WTC11 (cell line): ENCODE measurements around the gene GNB2. TPM values are rescaled to one million over a fixed set of nuclear protein-coding genes. Genes with fewer than 3 reads are reported as not detected.
A peak's percentile ranks its signal among the peaks of the same experiment; 100 is the strongest.

Source experiments
- ATAC-seq: fragments of 200-7000 bp; cut with Tn5 transposase; 2 replicates; pipeline ENCODE4 v1.10.0; 2021; ENCODE audit warnings: mild to moderate bottlenecking, moderate library complexity
- CTCF ChIA-PET: fragments of 300-600 bp; sonication (Branson Sonifier 250); formaldehyde crosslinking; loops from one replicate; lab custom pipeline; 2021; ENCODE audit warnings: antibody characterized with exemption; lab: Charles Lee
- POLR2A ChIA-PET: fragments of 350-600 bp; sonication (Branson Sonifier 250); formaldehyde crosslinking; loops from one replicate; lab custom pipeline; 2021; ENCODE audit warnings: antibody characterized with exemption; lab: Charles Lee
- DNase-seq: peaks from one replicate; pipeline ENCODE4 v3.0.0; 2021; ENCODE audit warnings: low spot score
- H3K27ac Mint-ChIP-seq: 2 replicates; pipeline ENCODE4 v1.8.0; 2021; ENCODE audit warnings: mixed read lengths
- H3K27me3 Mint-ChIP-seq: 2 replicates; pipeline ENCODE4 v1.8.0; 2021; ENCODE audit warnings: low read depth, mild to moderate bottlenecking, moderate library complexity, mixed read lengths
- H3K36me3 Mint-ChIP-seq: 2 replicates; pipeline ENCODE4 v1.8.0; 2021; ENCODE audit warnings: mixed read lengths
- H3K4me1 Mint-ChIP-seq: 2 replicates; pipeline ENCODE4 v1.8.0; 2022; ENCODE audit warnings: mixed read lengths
- H3K4me3 Mint-ChIP-seq: 2 replicates; pipeline ENCODE4 v1.8.0; 2021; ENCODE audit warnings: mild to moderate bottlenecking, moderate library complexity, mixed read lengths
- H3K9me3 Mint-ChIP-seq: 2 replicates; pipeline ENCODE4 v1.8.0; 2021; ENCODE audit warnings: mixed read lengths
- CREM ChIP-seq: sonication (generic); formaldehyde crosslinking; IDR thresholded peaks from 2 replicates; pipeline ENCODE4 v1.8.1; 2022; ENCODE audit warnings: mild to moderate bottlenecking, missing genetic modification reagents, moderate library complexity
- EMX1 ChIP-seq: fragments of 250-450 bp; sonication (Bioruptor Pico); IDR thresholded peaks from 2 replicates; pipeline ENCODE4 v1.8.0; 2021; ENCODE audit warnings: mild to moderate bottlenecking
- ETV6 ChIP-seq: sonication (generic); formaldehyde crosslinking; IDR thresholded peaks from 2 replicates; pipeline ENCODE4 v1.8.1; 2022; ENCODE audit warnings: mild to moderate bottlenecking, missing genetic modification reagents
- FOXK1 ChIP-seq: sonication (generic); formaldehyde crosslinking; IDR thresholded peaks from 2 replicates; pipeline ENCODE4 v1.8.0; 2022; ENCODE audit warnings: mild to moderate bottlenecking, moderate library complexity, missing genetic modification reagents
- GTF2I ChIP-seq: fragments of 250-450 bp; sonication (Bioruptor Pico); conservative IDR thresholded peaks from 2 replicates; pipeline ENCODE4 v1.4.0; 2021; ENCODE audit warnings: mild to moderate bottlenecking
- HMGA2 ChIP-seq: fragments of 250-450 bp; sonication (Bioruptor Pico); IDR thresholded peaks from 2 replicates; pipeline ENCODE4 v1.4.0; 2021; ENCODE audit warnings: mild to moderate bottlenecking, moderate library complexity
- JAZF1 ChIP-seq: fragments of 250-450 bp; sonication (Bioruptor Pico); IDR thresholded peaks from 2 replicates; pipeline ENCODE4 v1.9.0; 2021; ENCODE audit warnings: moderate library complexity, mild to moderate bottlenecking, inconsistent platforms
- MYBL2 ChIP-seq: sonication (generic); formaldehyde crosslinking; IDR thresholded peaks from 2 replicates; pipeline ENCODE4 v1.8.1; 2023; ENCODE audit warnings: mild to moderate bottlenecking, moderate library complexity, missing genetic modification reagents
- NFATC4 ChIP-seq: fragments of 250-450 bp; sonication (Bioruptor Pico); IDR thresholded peaks from 2 replicates; pipeline ENCODE4 v1.9.0; 2021; ENCODE audit warnings: mild to moderate bottlenecking
- NFE2L1 ChIP-seq: sonication (generic); formaldehyde crosslinking; IDR thresholded peaks from 2 replicates; pipeline ENCODE4 v1.8.1; 2023; ENCODE audit warnings: missing genetic modification reagents
- PRDM15 ChIP-seq: sonication (generic); formaldehyde crosslinking; IDR thresholded peaks from 2 replicates; pipeline ENCODE4 v1.8.0; 2022; ENCODE audit warnings: missing genetic modification reagents
- SMAD3 ChIP-seq: sonication (generic); formaldehyde crosslinking; IDR thresholded peaks from 2 replicates; pipeline ENCODE4 v1.8.0; 2022; ENCODE audit warnings: missing genetic modification reagents, mild to moderate bottlenecking, borderline replicate concordance
- TCF7 ChIP-seq: sonication (generic); formaldehyde crosslinking; IDR thresholded peaks from 2 replicates; pipeline ENCODE4 v1.8.0; 2022; ENCODE audit warnings: mild to moderate bottlenecking, low read depth, missing genetic modification reagents, moderate library complexity
- TP53 ChIP-seq: sonication (generic); formaldehyde crosslinking; IDR thresholded peaks from 2 replicates; pipeline ENCODE4 v1.8.1; 2023; ENCODE audit warnings: mild to moderate bottlenecking, missing genetic modification reagents
- ZBTB21 ChIP-seq: sonication (generic); formaldehyde crosslinking; IDR thresholded peaks from 2 replicates; pipeline ENCODE4 v1.8.1; 2023; ENCODE audit warnings: mild to moderate bottlenecking, missing genetic modification reagents, borderline replicate concordance
- ZBTB43 ChIP-seq: sonication (generic); formaldehyde crosslinking; IDR thresholded peaks from 2 replicates; pipeline ENCODE4 v1.8.1; 2023; ENCODE audit warnings: mild to moderate bottlenecking, missing genetic modification reagents
- ZNF317 ChIP-seq: sonication (generic); formaldehyde crosslinking; IDR thresholded peaks from 2 replicates; pipeline ENCODE4 v1.8.1; 2023; ENCODE audit warnings: low read depth, mild to moderate bottlenecking, moderate library complexity, missing genetic modification reagents, borderline replicate concordance
- total RNA-seq: library from RNA; stranded (reverse); gene quantifications from 3 replicates; pipeline ENCODE4 v1.2.3, GENCODE V29; 2021
- TF ChIP-seq, protein P1 (sequence below): sonication (generic); formaldehyde crosslinking; IDR thresholded peaks from 2 replicates; pipeline ENCODE4 v1.8.1; 2022; ENCODE audit warnings: missing genetic modification reagents, borderline replicate concordance

Gene GNB2
- total RNA-seq, 1 experiment from 2014 or later = 194 TPM

GRCh38 chr7:100671353-100672327, 1.9 kb upstream of the GNB2 start:
- DNase-seq (no peak), ATAC-seq (no peak)
- no peak overlapping the region for H3K4me3 Mint-ChIP-seq
- no peak overlapping the region for H3K27ac Mint-ChIP-seq
- peaks cover 47% of the 10 kb centered on the region for H3K27me3 Mint-ChIP-seq
- H3K4me1 Mint-ChIP-seq = peaks cover 4% of the 10 kb centered on the region
- ChIA-PET CTCF (interaction anchor here (1.1 to 2.1 kb wide), 3 partner anchors 38 to 59 kb away, joined by 3 to 12 read pairs (median 6); partner anchors contain the start of gene MOSPD3), POLR2A (no interaction called here)
- H3K36me3 Mint-ChIP-seq = no peaks in the 10 kb centered on the region; the same call in 1 of the 2 replicates
- H3K9me3 Mint-ChIP-seq = peaks cover 3% of the 10 kb centered on the region; the same call in 1 of the 2 replicates
- TF ChIP-seq NFATC4 (CRISPR knock-in tag) (no peak), SMAD3 (no peak), GTF2I (CRISPR knock-in tag) (no peak), TCF7 (CRISPR knock-in tag) (no peak), JAZF1 (no peak), TP53 (CRISPR knock-in tag) (no peak), PRDM15 (CRISPR knock-in tag) (no peak), ZNF317 (CRISPR knock-in tag) (no peak), MYBL2 (CRISPR knock-in tag) (no peak), ZBTB21 (CRISPR knock-in tag) (no peak), NFE2L1 (CRISPR knock-in tag) (no peak), HMGA2 (no peak)
- TF ChIP-seq, protein P1, sequence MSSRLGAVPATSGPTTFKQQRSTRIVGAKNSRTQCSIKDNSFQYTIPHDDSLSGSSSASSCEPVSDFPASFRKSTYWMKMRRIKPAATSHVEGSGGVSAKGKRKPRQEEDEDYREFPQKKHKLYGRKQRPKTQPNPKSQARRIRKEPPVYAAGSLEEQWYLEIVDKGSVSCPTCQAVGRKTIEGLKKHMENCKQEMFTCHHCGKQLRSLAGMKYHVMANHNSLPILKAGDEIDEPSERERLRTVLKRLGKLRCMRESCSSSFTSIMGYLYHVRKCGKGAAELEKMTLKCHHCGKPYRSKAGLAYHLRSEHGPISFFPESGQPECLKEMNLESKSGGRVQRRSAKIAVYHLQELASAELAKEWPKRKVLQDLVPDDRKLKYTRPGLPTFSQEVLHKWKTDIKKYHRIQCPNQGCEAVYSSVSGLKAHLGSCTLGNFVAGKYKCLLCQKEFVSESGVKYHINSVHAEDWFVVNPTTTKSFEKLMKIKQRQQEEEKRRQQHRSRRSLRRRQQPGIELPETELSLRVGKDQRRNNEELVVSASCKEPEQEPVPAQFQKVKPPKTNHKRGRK (CRISPR knock-in tag) = no peak

GRCh38 chr7:100673942-100674410, 436 bp downstream of the GNB2 start:
- CTCF ChIA-PET = interaction anchor here (1.1 to 4.1 kb wide), 9 partner anchors 9 to 115 kb away, joined by 3 to 18 read pairs (median 4); partner anchors contain the start of genes GIGYF1, MOSPD3 and POP7

More at GRCh38 chr7:100673942-100674410, 436 bp downstream of the GNB2 start:
- peaks cover 39% of the 10 kb centered on the region for H3K27me3 Mint-ChIP-seq
- DNase-seq (no peak), ATAC-seq (no peak)
- H3K4me1 Mint-ChIP-seq = peaks cover 4% of the 10 kb centered on the region
- H3K27ac Mint-ChIP-seq = no peak overlapping the region
- peaks cover 7% of the 10 kb centered on the region for H3K36me3 Mint-ChIP-seq
- peak overlapping the region; percentile 88 for H3K4me3 Mint-ChIP-seq
- TF ChIP-seq ETV6 (CRISPR knock-in tag) (no peak), CREM (CRISPR knock-in tag) (no peak), ZNF317 (CRISPR knock-in tag) (no peak), FOXK1 (CRISPR knock-in tag) (0 out of 2 replicates have a peak, but pooled peaks have one; percentile 11), EMX1 (CRISPR knock-in tag) (no peak), ZBTB43 (CRISPR knock-in tag) (no peak)
- POLR2A ChIA-PET = interaction anchor here (1.1 to 1.2 kb wide), 2 partner anchors 11 to 87 kb away, joined by 4 to 12 read pairs; partner anchors contain the start of gene FBXO24
- H3K9me3 Mint-ChIP-seq = no peaks in the 10 kb centered on the region
